Liver (tissue), 9 donors: ENCODE data around the gene BSDC1. TPM values are rescaled to one million over a fixed set of nuclear protein-coding genes. Genes with fewer than 3 reads are reported as not detected.

Experiments
- DNase-seq: peaks from one replicate; pipeline ENCODE4 v3.0.0-alpha.2; 2017; ENCODE audit warnings: low spot score
- H3K27ac ChIP-seq, 2 donors: one replicate each; pipeline ENCODE4 v1.7.0; 2013; ENCODE audit warnings: inconsistent platforms in 2 of 2, low read length in 2 of 2, control low read depth in 1 of 2, low read depth in 1 of 2, mild to moderate bottlenecking in 1 of 2
- H3K27me3 ChIP-seq, 4 donors: one replicate each; pipeline versions ENCODE4 v1.6.1 to v1.7.0; 2013; ENCODE audit warnings: low read length in 3 of 4, inconsistent platforms in 1 of 4, mild to moderate bottlenecking in 1 of 4, moderate library complexity in 1 of 4; ENCODE audit not compliant: control insufficient read depth in 4 of 4, insufficient read depth in 4 of 4
- H3K36me3 ChIP-seq, 4 donors: one replicate each; pipeline versions ENCODE4 v1.6.1 to v1.7.0; 2013; ENCODE audit warnings: low read length in 3 of 4, mild to moderate bottlenecking in 3 of 4, low read depth in 1 of 4, moderate library complexity in 1 of 4; ENCODE audit not compliant: control insufficient read depth in 4 of 4, insufficient read depth in 3 of 4
- H3K4me1 ChIP-seq, 4 donors: one replicate each; pipeline versions ENCODE4 v1.6.1 to v1.7.0; 2013; ENCODE audit warnings: low read length in 3 of 4, mild to moderate bottlenecking in 3 of 4, moderate library complexity in 1 of 4; ENCODE audit not compliant: control insufficient read depth in 4 of 4, insufficient read depth in 4 of 4
- H3K4me3 ChIP-seq, 3 donors: one replicate each; pipeline versions ENCODE4 v1.6.1 to v1.7.0; 2013; ENCODE audit warnings: low read length in 3 of 3, control low read depth in 1 of 3, low read depth in 1 of 3, mild to moderate bottlenecking in 1 of 3
- H3K9ac ChIP-seq, 2 donors: one replicate each; pipeline ENCODE4 v1.7.0; 2013; ENCODE audit warnings: low read length in 2 of 2, mild to moderate bottlenecking in 2 of 2, moderate library complexity in 2 of 2, control low read depth in 1 of 2, low read depth in 1 of 2
- H3K9me3 ChIP-seq, 4 donors: one replicate each; pipeline versions ENCODE4 v1.6.1 to v1.7.0; 2013; ENCODE audit warnings: low read length in 3 of 4; ENCODE audit not compliant: control insufficient read depth in 4 of 4
- EGR1 ChIP-seq, 2 donors: IDR thresholded peaks; 2 replicates each; pipeline ENCODE4 v1.6.1; 2016 to 2018; ENCODE audit warnings: antibody characterized with exemption in 2 of 2, low read depth in 2 of 2
- FOXA2 ChIP-seq: IDR thresholded peaks from 2 replicates; pipeline ENCODE4 v1.6.1; 2016; ENCODE audit warnings: antibody characterized with exemption
- HNF4A ChIP-seq, 2 donors: conservative IDR thresholded peaks; 2 replicates each; pipeline ENCODE4 v1.6.1; 2016; ENCODE audit warnings: antibody characterized with exemption in 2 of 2, mild to moderate bottlenecking in 2 of 2
- HNF4G ChIP-seq: IDR thresholded peaks from 2 replicates; pipeline ENCODE4 v1.6.1; 2016; ENCODE audit warnings: antibody characterized with exemption
- MAX ChIP-seq: IDR thresholded peaks from 2 replicates; pipeline ENCODE4 v1.6.1; 2016; ENCODE audit warnings: antibody characterized with exemption
- NR2F2 ChIP-seq: IDR thresholded peaks from 2 replicates; pipeline ENCODE4 v1.6.1; 2016; ENCODE audit warnings: antibody characterized with exemption
- RAD21 ChIP-seq, 2 donors: IDR thresholded peaks; 2 replicates each; pipeline ENCODE4 v1.6.1; 2016; ENCODE audit warnings: antibody characterized with exemption in 2 of 2, mild to moderate bottlenecking in 2 of 2
- REST ChIP-seq: IDR thresholded peaks from 2 replicates; pipeline ENCODE4 v1.6.1; 2016; ENCODE audit warnings: antibody characterized with exemption, mild to moderate bottlenecking
- RXRA ChIP-seq, 2 donors: IDR thresholded peaks; 2 replicates each; pipeline ENCODE4 v1.6.1; 2017 to 2018; ENCODE audit warnings: antibody characterized with exemption in 2 of 2, mild to moderate bottlenecking in 1 of 2
- TAF1 ChIP-seq: conservative IDR thresholded peaks from 2 replicates; pipeline ENCODE4 v1.6.1; 2016; ENCODE audit warnings: antibody characterized with exemption, mild to moderate bottlenecking
- YY1 ChIP-seq: IDR thresholded peaks from 2 replicates; pipeline ENCODE4 v1.6.1; 2016; ENCODE audit warnings: antibody characterized with exemption, mild to moderate bottlenecking
- ZBTB33 ChIP-seq: IDR thresholded peaks from 2 replicates; pipeline ENCODE4 v1.6.1; 2016; ENCODE audit warnings: antibody characterized with exemption
- WGBS: extraction: QIAGEN DNeasy Blood & Tissue Kit; methylation state at CpG from one replicate; pipeline ENCODE4 v1.1.7; 2013; 5-methylcytosine and 5-hydroxymethylcytosine counted together
- polyA plus RNA-seq, 2 donors: library from polyadenylated mRNA; stranded (reverse) in 1 of 2; unstranded in 1 of 2; fragments of 200-250 nt in 1 of 2; fragments of >200 nt in 1 of 2; fragmentation: Nextera tagmentation in 1 of 2; extraction: Ambion mirVana in 1 of 2; gene quantifications; one replicate each; pipeline versions ENCODE4 v1.2.1 to v1.2.3, GENCODE V29; 2013 to 2015
- total RNA-seq, 2 donors: library from RNA; depleted of rRNA; stranded (reverse); fragments of >200 nt; gene quantifications; one replicate each; pipeline ENCODE4 v1.2.3, GENCODE V29; 2014
- donor health status: healthy.
- donor health status: healthy.
- donor health status: healthy.
- donor health status: healthy.
- donor health status: healthy.

The BSDC1 gene
- total and polyA plus RNA-seq, 4 donors: 40.0 to 65.9 (median 52.0) TPM

- no peak overlapping the region for H3K9ac ChIP-seq
- DNase-seq: no peak
- 63% methylated on average over 9 of the region's 9 CpGs for WGBS
- H3K36me3 ChIP-seq: peaks cover 1 to 37% (median 22%) of the 10 kb centered on the region in 4 donors
- no peaks in the 10 kb centered on the region for H3K27me3 ChIP-seq
- H3K9me3 ChIP-seq: no peaks in the 10 kb centered on the region
- peak overlapping the region in 2 of 3 donors; percentile 15 to 66 for H3K4me3 ChIP-seq
- H3K27ac ChIP-seq: peak overlapping the region in 1 of 2 donors; percentile 23
- peaks cover 2 to 22% (median 8%) of the 10 kb centered on the region in 4 donors for H3K4me1 ChIP-seq
- TF ChIP-seq HNF4A (conservative IDR thresholded peaks at IDR 0.05) (no peak), EGR1 (IDR thresholded peaks at IDR 0.05; ENCODE audit: low read depth in 2 of 2) (no peak), TAF1 (no peak), HNF4G (no peak), ZBTB33 (no peak), YY1 (no peak), NR2F2 (no peak), FOXA2 (no peak), RXRA (IDR thresholded peaks at IDR 0.05) (no peak)
These were observed 59.9 kb downstream of the BSDC1 start for GRCh38 chr1:32334274-32334861.

GRCh38 chr1:32333251-32333963 is 60.8 kb downstream of the BSDC1 start:
- no peak overlapping the region for H3K9ac ChIP-seq

More at GRCh38 chr1:32333251-32333963, 60.8 kb downstream of the BSDC1 start:
- H3K9me3 ChIP-seq: no peaks in the 10 kb centered on the region
- H3K36me3 ChIP-seq: peaks cover 1 to 47% (median 27%) of the 10 kb centered on the region in 4 donors
- 78% methylated on average over 3 of the region's 3 CpGs for WGBS
- no peak for DNase-seq
- H3K4me1 ChIP-seq: peaks cover 2 to 19% (median 8%) of the 10 kb centered on the region in 4 donors
- H3K4me3 ChIP-seq: no peak overlapping the region
- TF ChIP-seq REST (no peak), RXRA (IDR thresholded peaks at IDR 0.05) (no peak), HNF4G (no peak), MAX (no peak), TAF1 (no peak), RAD21 (IDR thresholded peaks at IDR 0.05) (no peak)
- no peaks in the 10 kb centered on the region for H3K27me3 ChIP-seq
- no peak overlapping the region for H3K27ac ChIP-seq
